Stimulated activated CD4-positive, alpha-beta T cell treated with anti-CD3 and anti-CD28 coated beads, Interleukin-15, amount 100 ng/mL, for 48 hours (primary cell): Measurements from ENCODE around the gene ISG15.

Experiments used
- DNase-seq, 2 donors: peaks; one replicate each; pipeline ENCODE4 v3.0.0-alpha.2; 2020; ENCODE audit warnings: low read depth in 2 of 2

ISG15 gene

DNA sequence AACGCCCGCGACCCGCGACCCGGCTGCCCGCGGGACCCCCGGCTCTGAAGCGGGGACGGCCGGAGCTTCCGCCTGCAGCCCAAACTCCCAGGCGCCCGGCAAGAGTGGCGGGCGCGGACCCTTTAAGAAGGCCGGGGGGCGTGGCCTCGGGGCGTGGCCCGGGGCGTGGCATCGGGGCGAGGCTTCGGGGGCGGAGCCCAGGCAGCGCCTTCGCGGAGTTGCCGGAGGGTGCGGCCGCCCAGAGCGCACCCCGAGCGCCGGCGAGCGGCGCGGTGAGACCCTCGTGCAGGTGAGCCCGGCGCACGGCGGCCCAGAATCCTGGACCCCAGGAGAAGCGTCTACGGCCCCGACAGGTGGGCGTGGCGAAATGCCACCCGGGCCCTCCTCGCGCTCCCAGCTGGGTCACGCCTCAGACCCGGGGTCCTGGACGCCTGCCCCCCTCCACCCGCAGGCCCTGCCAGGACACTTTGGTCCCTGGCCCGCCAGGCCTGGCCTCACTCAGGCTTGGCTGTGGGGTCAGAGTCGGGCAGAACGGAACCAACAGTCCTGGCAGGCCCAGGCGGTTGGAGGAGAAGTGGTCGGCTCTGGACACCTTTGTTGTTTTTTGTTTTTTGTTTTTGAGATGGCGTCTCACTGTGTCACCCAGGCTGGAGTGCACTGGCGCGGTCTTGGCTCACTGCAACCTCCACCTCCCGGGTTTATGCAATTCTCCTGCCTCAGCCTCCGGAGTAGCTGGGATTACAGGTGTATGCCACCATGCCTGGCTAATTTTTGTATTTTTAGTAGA lies 46.4 kb downstream of the ISG15 start:
- peak; percentile 73 to 92 for DNase-seq

DNA sequence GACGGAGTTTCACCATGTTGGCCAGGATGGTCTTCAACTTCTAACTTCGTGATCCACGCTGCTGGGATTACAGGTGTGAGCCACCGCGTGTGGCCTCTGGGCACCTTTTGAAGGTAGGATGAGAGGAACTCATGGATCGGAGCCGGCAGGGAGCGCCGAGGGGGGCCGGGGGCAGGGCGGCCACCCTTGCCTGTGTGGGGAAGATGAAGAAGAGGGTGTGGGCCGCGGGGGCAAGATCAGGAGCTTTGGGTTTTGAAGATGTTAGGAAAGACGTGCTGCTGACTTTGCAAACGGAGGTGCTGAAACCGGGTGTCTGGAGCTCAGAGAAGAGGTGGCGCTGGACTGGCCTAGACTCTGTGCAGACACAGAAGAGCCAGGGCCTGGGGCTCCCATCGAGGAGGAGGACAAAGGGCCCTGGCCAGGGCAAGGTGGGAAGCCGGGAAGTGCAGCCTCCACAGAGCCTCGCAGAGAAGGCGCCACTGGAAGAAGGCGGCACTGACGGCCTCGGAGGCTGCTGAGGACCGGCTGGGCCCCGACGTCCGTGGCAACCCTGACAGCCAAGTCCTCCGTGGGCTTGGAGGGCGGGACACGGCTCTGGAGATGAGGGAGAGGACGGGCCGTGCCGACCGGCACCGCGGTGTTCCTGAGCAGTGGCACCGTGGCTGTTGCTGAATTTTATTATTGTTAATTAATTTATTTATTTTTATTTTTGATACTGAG lies 47.1 kb downstream of the ISG15 start:
- no peak for DNase-seq

DNA sequence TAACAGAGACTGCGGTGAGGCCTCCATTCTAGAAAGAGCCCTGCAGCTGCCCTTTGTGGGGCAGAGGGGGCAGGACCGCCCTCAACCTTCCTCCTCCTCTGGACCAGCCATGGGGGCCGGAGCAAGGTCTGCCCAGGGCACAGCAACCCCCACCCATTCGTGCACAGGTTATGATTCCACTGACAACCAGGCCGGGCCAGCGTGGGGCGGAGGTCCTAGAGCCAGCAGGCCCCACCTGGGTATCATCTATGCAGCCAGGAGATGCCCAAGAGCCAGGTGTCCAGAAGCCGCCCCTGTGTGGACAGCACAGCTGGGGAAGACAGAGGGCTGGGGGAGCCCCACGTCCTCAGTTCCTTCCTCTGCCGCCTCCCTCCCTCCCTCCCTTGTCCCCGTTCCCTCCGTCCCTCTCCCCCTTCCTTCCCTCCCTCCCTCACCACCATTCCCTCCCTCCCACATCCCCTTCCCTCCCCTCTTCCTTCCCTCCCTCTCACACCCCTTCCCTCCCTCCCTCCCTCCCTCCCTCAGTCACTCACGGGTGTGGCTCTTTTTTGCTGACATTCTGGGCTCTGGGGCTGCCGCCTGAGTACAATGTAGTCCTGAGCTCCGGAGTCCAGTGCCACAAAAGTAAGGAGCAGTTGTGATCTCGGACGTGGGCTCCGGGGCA lies 48.5 kb downstream of the ISG15 start:
- no peak for DNase-seq

DNA sequence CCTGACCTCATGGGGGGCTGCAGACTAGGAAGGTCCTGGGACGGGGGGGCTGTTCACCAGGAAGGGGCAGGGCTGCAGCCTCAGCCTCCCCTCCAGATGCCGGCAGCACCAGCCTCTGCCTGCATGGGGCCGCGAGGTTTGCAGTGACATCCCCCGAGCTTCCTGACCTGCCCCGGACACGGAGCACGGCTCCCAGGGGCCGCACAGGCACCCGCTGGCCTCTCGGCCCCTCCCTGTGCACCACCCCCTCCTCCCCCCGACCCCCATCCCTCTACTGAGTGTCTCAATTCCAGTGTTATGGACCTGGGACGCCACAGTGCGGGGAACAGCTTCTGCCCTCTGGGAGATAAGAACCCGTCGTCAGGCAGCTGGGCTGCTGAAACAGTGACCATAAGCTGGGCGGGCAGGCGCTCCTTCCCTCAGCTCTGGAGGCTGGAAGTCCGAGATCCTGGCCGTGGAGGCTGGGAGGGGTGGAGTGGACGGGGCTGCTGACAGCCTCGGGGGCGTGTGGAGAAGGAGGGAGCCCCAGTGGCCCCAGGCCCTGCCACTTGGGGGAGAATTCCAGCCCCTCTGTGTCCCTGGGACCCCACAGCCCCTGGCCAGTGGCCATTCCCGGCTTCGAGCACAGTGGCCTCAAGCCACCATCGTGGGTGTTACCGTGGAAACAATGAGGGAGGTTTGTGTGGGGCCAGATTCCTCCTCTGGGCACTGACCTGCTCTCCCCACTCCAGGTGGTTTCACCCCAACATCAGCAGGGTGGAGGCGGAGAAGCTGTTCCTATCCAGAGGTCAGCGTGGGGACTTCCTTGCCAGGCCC lies 49.3 kb downstream of the ISG15 start:
- no peak for DNase-seq

DNA sequence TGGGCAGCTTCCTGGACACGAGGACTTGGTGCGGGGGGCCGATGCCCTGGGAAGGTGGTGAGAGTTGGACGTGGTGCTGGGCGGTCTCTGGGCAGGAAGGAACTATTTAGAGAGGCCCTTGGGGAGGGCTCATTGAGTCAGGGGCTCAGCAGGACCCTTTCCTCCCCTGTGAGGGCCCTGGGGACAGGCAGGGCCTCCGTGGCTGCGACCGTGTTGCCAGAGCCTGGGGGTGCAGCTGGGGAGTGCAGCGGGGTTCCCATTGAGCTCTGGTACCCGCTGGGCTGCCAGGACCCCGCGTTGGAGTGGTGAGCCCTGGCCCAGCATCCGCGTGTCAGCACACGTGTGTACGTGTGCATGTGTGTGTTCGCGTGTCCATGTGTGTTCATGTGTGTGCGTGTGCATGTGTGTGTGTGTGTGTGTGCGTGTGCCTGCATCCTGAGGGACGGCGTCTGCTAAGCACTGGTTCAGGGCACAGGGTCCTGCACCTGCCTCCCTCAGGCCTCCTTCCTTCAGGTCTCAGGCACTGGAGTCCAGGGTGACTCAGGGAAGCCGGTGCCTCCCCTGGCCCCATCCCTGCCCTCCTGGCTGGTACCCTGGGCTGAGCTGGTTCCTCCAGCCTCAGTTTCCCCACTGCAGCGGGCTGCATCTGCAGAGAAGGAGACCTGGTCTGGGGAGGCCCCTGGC lies 50.1 kb downstream of the ISG15 start:
- no peak for DNase-seq
